GM12891 (cell line): Measurements from ENCODE around the gene HEMGN.

Experiments used
- POLR2A ChIP-seq: IDR thresholded peaks from 2 replicates; pipeline ENCODE4 v1.6.1; 2011; ENCODE audit warnings: low read depth, low read length, control low read depth
- POLR2AphosphoS5 ChIP-seq: IDR thresholded peaks from 2 replicates; pipeline ENCODE4 v1.6.1; 2011; ENCODE audit warnings: low read depth, low read length, control low read depth
- SPI1 ChIP-seq: IDR thresholded peaks from 2 replicates; pipeline ENCODE4 v1.6.1; 2011; ENCODE audit warnings: low read depth, low read length, control low read depth

DNA sequence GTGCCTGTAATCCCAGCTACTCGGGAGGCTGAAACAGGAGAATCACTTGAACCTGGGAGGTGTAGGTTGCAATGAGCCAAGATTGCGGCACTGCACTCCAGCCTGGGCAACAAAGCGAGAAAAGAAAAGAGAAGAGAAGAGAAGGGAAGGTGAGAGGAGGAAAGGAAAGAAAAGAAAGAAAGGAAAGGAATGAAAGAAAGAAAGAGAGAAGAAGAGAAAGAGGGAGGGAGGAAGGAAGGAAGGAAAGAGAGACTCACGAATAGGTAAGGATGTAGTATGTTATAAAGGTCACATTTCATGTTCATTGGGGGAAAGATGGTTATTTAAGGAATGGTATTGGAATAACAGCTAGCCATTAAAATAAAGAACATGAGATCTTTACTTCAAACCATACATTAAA, 34.8 kb upstream of the HEMGN start:
- TF ChIP-seq POLR2A (no peak), SPI1 (no peak), POLR2AphosphoS5 (no peak)
